Ectodermal cell (in vitro differentiated cells): Measurements from ENCODE around the gene DNAH17.

Experiments used
- H3K27ac ChIP-seq: 2 replicates; pipeline ENCODE4 v1.7.0; 2013; ENCODE audit warnings: mild to moderate bottlenecking, low read depth, low read length; ENCODE audit not compliant: insufficient read depth, poor library complexity, severe bottlenecking
- H3K27me3 ChIP-seq: 2 replicates; pipeline ENCODE4 v1.7.0; 2013; ENCODE audit warnings: mild to moderate bottlenecking, low read length; ENCODE audit not compliant: insufficient read depth, control insufficient read depth, poor library complexity, severe bottlenecking
- H3K36me3 ChIP-seq: one replicate; pipeline ENCODE4 v1.7.0; 2013; ENCODE audit warnings: low read length; ENCODE audit not compliant: control insufficient read depth, insufficient read depth
- H3K4me1 ChIP-seq: one replicate; pipeline ENCODE4 v1.7.0; 2013; ENCODE audit warnings: low read length; ENCODE audit not compliant: control insufficient read depth, insufficient read depth
- H3K4me3 ChIP-seq: 2 replicates; pipeline ENCODE4 v1.7.0; 2013; ENCODE audit warnings: low read depth, low read length, control low read depth; ENCODE audit not compliant: insufficient read depth
- H3K9me3 ChIP-seq: 2 replicates; pipeline ENCODE4 v1.7.0; 2013; ENCODE audit warnings: mild to moderate bottlenecking, low read length, moderate library complexity; ENCODE audit not compliant: control insufficient read depth
- WGBS, 2 experiments: methylation state at CpG; one replicate each; pipeline ENCODE4 v1.1.7; 2013; ENCODE audit warnings: missing lambda C conversion rate in 2 of 2; 5-methylcytosine and 5-hydroxymethylcytosine counted together

The DNAH17 gene

GRCh38 chr17:78414178-78415162 is 162.7 kb downstream of the DNAH17 start:
- Histone ChIP-seq H3K4me1 (no peaks in the 10 kb centered on the region), H3K27ac (no peak overlapping the region), H3K9me3 (no peaks in the 10 kb centered on the region), H3K4me3 (no peak overlapping the region), H3K27me3 (no peaks in the 10 kb centered on the region), H3K36me3 (no peaks in the 10 kb centered on the region)
- WGBS, 2 experiments, result 91 to 93% methylated on average over 34 of the region's 34 CpGs

DNA sequence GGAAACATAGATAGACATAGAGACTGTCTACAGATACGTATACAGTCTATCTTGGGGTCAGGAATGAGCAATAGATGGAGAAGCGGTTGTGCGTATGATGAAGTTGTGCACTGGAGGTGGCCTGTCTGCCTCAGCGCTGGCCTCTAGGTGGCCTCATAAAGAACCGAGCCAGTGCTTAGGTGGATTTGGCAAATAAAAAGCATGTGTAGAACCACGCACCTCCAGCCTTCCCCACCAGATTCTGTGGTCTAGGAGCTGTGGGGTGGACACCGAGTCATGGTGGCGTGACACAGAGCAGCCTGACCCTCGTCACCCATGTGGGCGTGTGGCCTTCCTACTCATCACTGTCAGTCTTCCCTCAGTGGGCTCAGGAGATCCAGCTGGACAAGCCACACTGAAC is 164.8 kb downstream of the DNAH17 start:
- Histone ChIP-seq H3K27me3 (no peaks in the 10 kb centered on the region), H3K4me1 (no peaks in the 10 kb centered on the region), H3K27ac (no peak overlapping the region), H3K9me3 (no peaks in the 10 kb centered on the region), H3K36me3 (no peaks in the 10 kb centered on the region), H3K4me3 (no peak overlapping the region)
- WGBS, 2 experiments, result 91 to 93% methylated on average over 10 of the region's 10 CpGs

DNA sequence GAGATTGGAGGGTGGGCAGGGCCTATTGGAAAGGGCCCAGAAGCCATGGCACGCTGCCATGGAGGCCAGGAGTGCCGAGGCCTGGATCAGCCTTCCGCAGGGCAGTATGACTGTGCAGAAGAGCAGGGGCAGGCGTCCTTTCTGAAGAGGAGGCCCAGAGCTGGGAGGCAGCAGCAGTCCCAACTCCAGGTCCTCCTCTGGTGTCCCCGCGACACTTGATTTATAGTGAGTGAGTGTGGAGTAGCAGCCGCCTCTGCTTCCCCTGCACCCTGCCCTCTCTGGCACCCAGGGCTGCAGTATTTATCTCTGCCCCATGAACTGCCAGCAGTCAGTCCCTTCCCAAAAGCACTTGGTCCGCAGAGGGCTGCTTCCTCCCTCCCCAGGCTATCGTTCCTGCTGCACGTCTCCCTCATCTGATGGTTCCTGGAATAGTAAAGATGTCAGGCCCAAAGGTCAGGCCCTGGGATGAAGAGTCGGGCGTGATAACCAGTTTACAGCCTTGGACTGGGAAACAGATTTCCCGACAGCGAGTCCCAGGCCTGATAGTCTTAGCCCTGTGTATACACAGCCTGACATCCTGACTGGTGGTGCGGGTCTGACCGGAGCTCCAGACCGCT is 165.8 kb downstream of the DNAH17 start:
- 91 to 93% methylated on average over 17 of the region's 17 CpGs for WGBS, 2 experiments
- no peaks in the 10 kb centered on the region for H3K36me3 ChIP-seq
- H3K9me3 ChIP-seq, result no peaks in the 10 kb centered on the region
- no peak overlapping the region for H3K27ac ChIP-seq
- H3K27me3 ChIP-seq, result no peaks in the 10 kb centered on the region
- H3K4me3 ChIP-seq, result no peak overlapping the region
- H3K4me1 ChIP-seq, result no peaks in the 10 kb centered on the region

- Histone ChIP-seq H3K36me3 (peaks cover 3% of the 10 kb centered on the region), H3K4me1 (no peaks in the 10 kb centered on the region), H3K27me3 (no peaks in the 10 kb centered on the region), H3K9me3 (no peaks in the 10 kb centered on the region), H3K27ac (no peak overlapping the region), H3K4me3 (no peak overlapping the region)
- WGBS, 2 experiments, result 94 to 95% methylated on average over 12 of the region's 12 CpGs
These were observed 167.8 kb downstream of the DNAH17 start for GRCh38 chr17:78409191-78409928.

GRCh38 chr17:78408476-78409050 is 168.6 kb downstream of the DNAH17 start:
- Histone ChIP-seq H3K27ac (no peak overlapping the region), H3K9me3 (no peaks in the 10 kb centered on the region), H3K4me3 (no peak overlapping the region), H3K36me3 (peaks cover 11% of the 10 kb centered on the region), H3K4me1 (no peaks in the 10 kb centered on the region), H3K27me3 (no peaks in the 10 kb centered on the region)
- 93 to 94% methylated on average over 23 of the region's 23 CpGs for WGBS, 2 experiments

DNA sequence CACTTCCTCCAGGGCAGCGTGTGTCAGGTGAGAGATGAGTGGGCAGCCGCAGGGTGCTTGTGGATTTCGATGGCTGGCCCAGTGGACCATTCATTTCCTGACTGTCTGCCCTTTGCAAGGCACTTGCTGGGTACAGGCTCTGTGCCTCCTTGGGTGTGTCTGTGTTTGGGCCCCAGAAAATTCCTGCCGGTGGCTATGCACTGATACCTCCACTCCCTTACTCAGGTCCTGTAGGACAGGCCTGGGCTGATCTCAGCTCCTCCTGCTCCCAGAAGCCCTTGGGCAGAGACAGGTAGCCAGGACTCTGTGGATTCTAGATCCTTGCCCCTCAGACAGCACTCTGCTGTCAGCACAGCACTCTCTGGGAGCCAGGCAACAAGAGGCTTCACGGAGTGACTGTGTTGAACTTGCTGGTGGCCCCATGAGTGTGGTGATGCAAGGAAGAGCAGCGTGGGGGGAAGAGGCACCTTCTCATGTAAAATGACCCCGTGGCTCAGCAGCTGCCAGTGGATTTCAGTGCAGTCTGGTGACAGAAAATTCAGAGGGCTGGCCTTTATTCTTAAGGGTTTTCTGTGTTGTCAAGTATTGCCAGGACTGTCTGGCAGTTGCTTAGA is 169.7 kb downstream of the DNAH17 start:
- Histone ChIP-seq H3K36me3 (peaks cover 19% of the 10 kb centered on the region), H3K4me3 (no peak overlapping the region), H3K9me3 (no peaks in the 10 kb centered on the region), H3K27me3 (no peaks in the 10 kb centered on the region), H3K27ac (no peak overlapping the region), H3K4me1 (no peaks in the 10 kb centered on the region)
- 82 to 84% methylated on average over 7 of the region's 7 CpGs for WGBS, 2 experiments

- no peak overlapping the region for H3K4me3 ChIP-seq
- no peaks in the 10 kb centered on the region for H3K9me3 ChIP-seq
- no peaks in the 10 kb centered on the region for H3K4me1 ChIP-seq
- peaks cover 22% of the 10 kb centered on the region for H3K36me3 ChIP-seq
- no peak overlapping the region for H3K27ac ChIP-seq
- H3K27me3 ChIP-seq, result no peaks in the 10 kb centered on the region
- WGBS, 2 experiments, result 90 to 94% methylated on average over 8 of the region's 8 CpGs
These were observed 170.3 kb downstream of the DNAH17 start for GRCh38 chr17:78406920-78407319.

GRCh38 chr17:78406396-78406795 is 170.8 kb downstream of the DNAH17 start:
- no peaks in the 10 kb centered on the region for H3K4me1 ChIP-seq
- H3K27me3 ChIP-seq, result no peaks in the 10 kb centered on the region
- no peak overlapping the region for H3K4me3 ChIP-seq
- H3K36me3 ChIP-seq, result peaks cover 27% of the 10 kb centered on the region
- whole genome bisulfite sequencing, 2 experiments, result 96 to 97% methylated on average over 6 of the region's 6 CpGs
- H3K27ac ChIP-seq, result no peak overlapping the region
- H3K9me3 ChIP-seq, result no peaks in the 10 kb centered on the region

GRCh38 chr17:78403822-78404221 is 173.4 kb downstream of the DNAH17 start:
- no peak overlapping the region for H3K27ac ChIP-seq
- H3K4me3 ChIP-seq, result no peak overlapping the region
- H3K27me3 ChIP-seq, result no peaks in the 10 kb centered on the region
- no peaks in the 10 kb centered on the region for H3K4me1 ChIP-seq
- H3K36me3 ChIP-seq, result peaks cover 50% of the 10 kb centered on the region
- WGBS, 2 experiments, result 93 to 97% methylated on average over 14 of the region's 14 CpGs
- H3K9me3 ChIP-seq, result no peaks in the 10 kb centered on the region
